Endometrial microvascular endothelial cells (primary cell): ENCODE measurements around the gene KDM2A. TPM values are rescaled to one million over a fixed set of nuclear protein-coding genes. Genes with fewer than 3 reads are reported as not detected.

Experiments used
- in situ Hi-C: cut with HindIII; loops from 2 replicates; pipeline ENCODE4 v1.10.0; 2017; ENCODE audit warnings: low sequenced_read_pairs, low pct_unique_long_range_greater_than_20kb; ENCODE audit errors: inconsistent ontology term
- total RNA-seq: library from RNA; depleted of rRNA; stranded (reverse); fragments of >200 nt; gene quantifications from one replicate; pipeline ENCODE4 v1.2.3, GENCODE V29; 2015; ENCODE audit errors: inconsistent ontology term

KDM2A gene
- total RNA-seq, 1 donor from 2014 or later: 39.8 TPM

GRCh38 chr11:67288452-67289225 is 169.6 kb downstream of the KDM2A start:
- in situ Hi-C loops: no loop called here

GRCh38 chr11:67289226-67289650 is 170.2 kb downstream of the KDM2A start, which contains the start of gene ANKRD13D:
Gene ANKRD13D (plus strand): TSS chr11:67289303. CDS start chr11:67289461, 158 bp downstream.
- in situ Hi-C loops: no loop called here

GRCh38 chr11:67289651-67290479 is 170.8 kb downstream of the KDM2A start:
- in situ Hi-C loops: no loop called here

- in situ Hi-C loops: no loop called here
These were observed 171.7 kb downstream of the KDM2A start for GRCh38 chr11:67290801-67291200.

GRCh38 chr11:67291481-67292381 is 172.7 kb downstream of the KDM2A start:
- in situ Hi-C loops: no loop called here

- in situ Hi-C loops: no loop called here
These were observed 173.6 kb downstream of the KDM2A start for GRCh38 chr11:67292671-67293070.

GRCh38 chr11:67293090-67293489 is 174.0 kb downstream of the KDM2A start:
- in situ Hi-C loops: no loop called here

GRCh38 chr11:67295846-67296245 is 176.8 kb downstream of the KDM2A start:
- in situ Hi-C loops: no loop called here

GRCh38 chr11:67298786-67299185 is 179.7 kb downstream of the KDM2A start:
- in situ Hi-C loops: no loop called here

- in situ Hi-C loops: no loop called here
These were observed 180.6 kb downstream of the KDM2A start for GRCh38 chr11:67299471-67300191.

- in situ Hi-C loops: no loop called here
These were observed 181.2 kb downstream of the KDM2A start for GRCh38 chr11:67300256-67300755.

- in situ Hi-C loops: no loop called here
These were observed 181.8 kb downstream of the KDM2A start for GRCh38 chr11:67300756-67301312.

GRCh38 chr11:67301313-67301921 is 182.4 kb downstream of the KDM2A start:
- in situ Hi-C loops: no loop called here

GRCh38 chr11:67301951-67302516 is 183.0 kb downstream of the KDM2A start:
- in situ Hi-C loops: no loop called here

GRCh38 chr11:67302571-67303131 is 183.6 kb downstream of the KDM2A start:
- in situ Hi-C loops: no loop called here

GRCh38 chr11:67303132-67303834 is 184.2 kb downstream of the KDM2A start, which contains the start of gene SSH3:
Gene SSH3 (plus strand): TSS chr11:67303530. CDS start chr11:67303626, 96 bp downstream.
- in situ Hi-C loops: no loop called here
